Nephron (organoid): ENCODE results near the gene SSR2.
A peak's percentile ranks its signal among the peaks of the same experiment; 100 is the strongest.

Source experiments
- H3K27ac Mint-ChIP-seq, 3 experiments: 2 replicates each; pipeline ENCODE4 v1.8.0; 2020; ENCODE audit warnings: mixed read lengths in 3 of 3, mild to moderate bottlenecking in 2 of 3, moderate library complexity in 1 of 3
- H3K27me3 Mint-ChIP-seq: 2 replicates; pipeline ENCODE4 v1.8.0; 2021; ENCODE audit warnings: low read depth, mild to moderate bottlenecking, moderate library complexity, mixed read lengths
- H3K36me3 Mint-ChIP-seq: 2 replicates; pipeline ENCODE4 v1.8.0; 2020; ENCODE audit warnings: low read depth, mixed read lengths
- H3K4me1 Mint-ChIP-seq: 2 replicates; pipeline ENCODE4 v1.8.0; 2020; ENCODE audit warnings: mixed read lengths
- H3K4me3 Mint-ChIP-seq, 3 experiments: 2 replicates each; pipeline ENCODE4 v1.8.0; 2020; ENCODE audit warnings: mild to moderate bottlenecking in 3 of 3, mixed read lengths in 3 of 3, moderate library complexity in 2 of 3
- H3K9me3 Mint-ChIP-seq: 2 replicates; pipeline ENCODE4 v1.8.0; 2020; ENCODE audit warnings: mixed read lengths
- CTCF ChIP-seq, 3 experiments: fragments of 200-600 bp; sonication (generic); IDR thresholded peaks; one replicate each; pipeline ENCODE4 v1.5.0; 2021; ENCODE audit warnings: antibody characterized with exemption in 3 of 3; ENCODE audit not compliant: unreplicated experiment in 3 of 3

The SSR2 gene

GRCh38 chr1:156065212-156065611 is 44.5 kb upstream of the SSR2 start:
- no peak overlapping the region for H3K27ac Mint-ChIP-seq
- no peaks in the 10 kb centered on the region for H3K9me3 Mint-ChIP-seq
- H3K27me3 Mint-ChIP-seq = peaks cover 3% of the 10 kb centered on the region
- H3K4me1 Mint-ChIP-seq = peaks cover 5% of the 10 kb centered on the region
- H3K36me3 Mint-ChIP-seq = no peaks in the 10 kb centered on the region
- H3K4me3 Mint-ChIP-seq = no peak overlapping the region
- TF ChIP-seq CTCF (IDR thresholded peaks at IDR 0.05; ENCODE audit: unreplicated experiment in 3 of 3) = no peak

GRCh38 chr1:156064615-156065014 is 43.9 kb upstream of the SSR2 start:
- no peaks in the 10 kb centered on the region for H3K9me3 Mint-ChIP-seq
- no peak overlapping the region for H3K27ac Mint-ChIP-seq
- H3K27me3 Mint-ChIP-seq = peaks cover 3% of the 10 kb centered on the region
- H3K36me3 Mint-ChIP-seq = no peaks in the 10 kb centered on the region
- peaks cover 3% of the 10 kb centered on the region for H3K4me1 Mint-ChIP-seq
- TF ChIP-seq CTCF (IDR thresholded peaks at IDR 0.05; ENCODE audit: unreplicated experiment in 3 of 3) = no peak
- no peak overlapping the region for H3K4me3 Mint-ChIP-seq

GRCh38 chr1:156063997-156064285 is 43.2 kb upstream of the SSR2 start:
- H3K27me3 Mint-ChIP-seq = peaks cover 3% of the 10 kb centered on the region
- no peaks in the 10 kb centered on the region for H3K36me3 Mint-ChIP-seq
- H3K9me3 Mint-ChIP-seq = no peaks in the 10 kb centered on the region
- H3K27ac Mint-ChIP-seq = no peak overlapping the region
- H3K4me3 Mint-ChIP-seq = no peak overlapping the region
- peaks cover 3% of the 10 kb centered on the region for H3K4me1 Mint-ChIP-seq
- no peak for TF ChIP-seq CTCF (IDR thresholded peaks at IDR 0.05; ENCODE audit: unreplicated experiment in 3 of 3)

- no peak for TF ChIP-seq CTCF (IDR thresholded peaks at IDR 0.05; ENCODE audit: unreplicated experiment in 3 of 3)
- peaks cover 3% of the 10 kb centered on the region for H3K27me3 Mint-ChIP-seq
- H3K9me3 Mint-ChIP-seq = no peaks in the 10 kb centered on the region
- H3K36me3 Mint-ChIP-seq = peaks cover 5% of the 10 kb centered on the region
- H3K4me3 Mint-ChIP-seq = peak overlapping the region in 1 of 3 experiments; percentile 69
- H3K27ac Mint-ChIP-seq = peak overlapping the region in 1 of 3 experiments; percentile 22
- H3K4me1 Mint-ChIP-seq = peaks cover 3% of the 10 kb centered on the region
Observed at GRCh38 chr1:156062189-156062588, 41.4 kb upstream of the SSR2 start.

- Mint-ChIP-seq H3K4me3 (peak within 1 kb of the TSS; percentile 48 to 69 (median 59)), H3K36me3 (peaks cover 9% of the 10 kb centered on the region), H3K27ac (peak within 1 kb of the TSS in 2 of 3 experiments; percentile 51 to 78), H3K9me3 (no peaks in the 10 kb centered on the region), H3K27me3 (peaks cover 3% of the 10 kb centered on the region), H3K4me1 (peaks cover 9% of the 10 kb centered on the region)
- TF ChIP-seq CTCF (IDR thresholded peaks at IDR 0.05; ENCODE audit: unreplicated experiment in 3 of 3) = no peak
Observed at GRCh38 chr1:156060937-156061636, 40.3 kb upstream of the SSR2 start, which contains the start of gene RAB25. Gene RAB25, plus strand, starts transcription at chr1:156061160. Its CDS starts 241 bp downstream, at chr1:156061401.

- Mint-ChIP-seq H3K4me3 (peak overlapping the region; percentile 76 to 90 (median 79)), H3K9me3 (no peaks in the 10 kb centered on the region), H3K27me3 (peaks cover 3% of the 10 kb centered on the region), H3K4me1 (peaks cover 28% of the 10 kb centered on the region), H3K27ac (peak overlapping the region in 1 of 3 experiments; percentile 41), H3K36me3 (peaks cover 15% of the 10 kb centered on the region)
- no peak for TF ChIP-seq CTCF (IDR thresholded peaks at IDR 0.05; ENCODE audit: unreplicated experiment in 3 of 3)
Observed at GRCh38 chr1:156056326-156056849, 35.6 kb upstream of the SSR2 start.
